Measurements from ENCODE around the gene LRRK2. TPM values are rescaled to one million over a fixed set of nuclear protein-coding genes. Genes with fewer than 3 reads are reported as not detected.
"Not testable (repeated sequence)": the region's sequence is repeated elsewhere in the genome, so short reads cannot be mapped to it uniquely, and the experiment has no call there.

The LRRK2 gene
- total RNA-seq, 1 experiment from 2014 or later, result 3.1 TPM

GRCh38 chr12:40378691-40379090 lies 153.9 kb downstream of the LRRK2 start:
- POLR2A ChIA-PET (ENCODE audit: low non-redundant PET), result no interaction called here
- CTCF ChIA-PET, result no interaction called here

GRCh38 chr12:40382217-40382616 lies 157.4 kb downstream of the LRRK2 start:
- BruUV-seq (replicated peaks), result no TSS peak
- no peaks in the 10 kb centered on the region for H3K9me3 ChIP-seq (ENCODE audit: low read depth, low read length, poor library complexity, severe bottlenecking)
- CTCF ChIA-PET, result no interaction called here
- DNase-seq (ENCODE audit: low spot score), result no peak
- TF ChIP-seq, protein P1, sequence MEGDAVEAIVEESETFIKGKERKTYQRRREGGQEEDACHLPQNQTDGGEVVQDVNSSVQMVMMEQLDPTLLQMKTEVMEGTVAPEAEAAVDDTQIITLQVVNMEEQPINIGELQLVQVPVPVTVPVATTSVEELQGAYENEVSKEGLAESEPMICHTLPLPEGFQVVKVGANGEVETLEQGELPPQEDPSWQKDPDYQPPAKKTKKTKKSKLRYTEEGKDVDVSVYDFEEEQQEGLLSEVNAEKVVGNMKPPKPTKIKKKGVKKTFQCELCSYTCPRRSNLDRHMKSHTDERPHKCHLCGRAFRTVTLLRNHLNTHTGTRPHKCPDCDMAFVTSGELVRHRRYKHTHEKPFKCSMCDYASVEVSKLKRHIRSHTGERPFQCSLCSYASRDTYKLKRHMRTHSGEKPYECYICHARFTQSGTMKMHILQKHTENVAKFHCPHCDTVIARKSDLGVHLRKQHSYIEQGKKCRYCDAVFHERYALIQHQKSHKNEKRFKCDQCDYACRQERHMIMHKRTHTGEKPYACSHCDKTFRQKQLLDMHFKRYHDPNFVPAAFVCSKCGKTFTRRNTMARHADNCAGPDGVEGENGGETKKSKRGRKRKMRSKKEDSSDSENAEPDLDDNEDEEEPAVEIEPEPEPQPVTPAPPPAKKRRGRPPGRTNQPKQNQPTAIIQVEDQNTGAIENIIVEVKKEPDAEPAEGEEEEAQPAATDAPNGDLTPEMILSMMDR (conservative IDR thresholded peaks at IDR 0.05; ENCODE audit: low read depth, low read length), result no peak
- no peak for TF ChIP-seq EZH2 (IDR thresholded peaks at IDR 0.05; ENCODE audit: borderline replicate concordance, low read depth, low read length, poor library complexity, severe bottlenecking)
- H3K4me3 ChIP-seq (ENCODE audit: low read depth, low read length, poor library complexity, severe bottlenecking), result no peak overlapping the region
- no peak overlapping the region for H3K27ac ChIP-seq (ENCODE audit: low read depth, low read length, poor library complexity, severe bottlenecking)
- no peaks in the 10 kb centered on the region for H3K27me3 ChIP-seq (replicated peaks; ENCODE audit: insufficient read depth, low read depth, low read length, poor library complexity)
- POLR2A ChIA-PET (ENCODE audit: low non-redundant PET), result no interaction called here
- no peaks in the 10 kb centered on the region for H3K36me3 ChIP-seq (ENCODE audit: insufficient read depth, low read length, poor library complexity, severe bottlenecking)
- H3K4me1 ChIP-seq (ENCODE audit: insufficient read depth, low read length, poor library complexity, severe bottlenecking), result no peaks in the 10 kb centered on the region
- intact Hi-C loops (cut with micrococcal nuclease; ENCODE audit: unreplicated experiment), result no loop called here

More at GRCh38 chr12:40378691-40379090, 153.9 kb downstream of the LRRK2 start:
- H3K9me3 ChIP-seq (ENCODE audit: low read depth, low read length, poor library complexity, severe bottlenecking), result no peaks in the 10 kb centered on the region
- TF ChIP-seq EZH2 (IDR thresholded peaks at IDR 0.05; ENCODE audit: borderline replicate concordance, low read depth, low read length, poor library complexity, severe bottlenecking), result no peak
- TF ChIP-seq, protein P1 (conservative IDR thresholded peaks at IDR 0.05; ENCODE audit: low read depth, low read length), result no peak
- H3K27me3 ChIP-seq (replicated peaks; ENCODE audit: insufficient read depth, low read depth, low read length, poor library complexity), result no peaks in the 10 kb centered on the region
- no TSS peak for BruUV-seq (replicated peaks)
- no peaks in the 10 kb centered on the region for H3K36me3 ChIP-seq (ENCODE audit: insufficient read depth, low read length, poor library complexity, severe bottlenecking)
- H3K27ac ChIP-seq (ENCODE audit: low read depth, low read length, poor library complexity, severe bottlenecking), result no peak overlapping the region
- DNase-seq (ENCODE audit: low spot score), result no peak
- no peaks in the 10 kb centered on the region for H3K4me1 ChIP-seq (ENCODE audit: insufficient read depth, low read length, poor library complexity, severe bottlenecking)
- intact Hi-C loops (cut with micrococcal nuclease; ENCODE audit: unreplicated experiment), result no loop called here
- H3K4me3 ChIP-seq (ENCODE audit: low read depth, low read length, poor library complexity, severe bottlenecking), result no peak overlapping the region

- CTCF ChIA-PET; H3K4me3 ChIP-seq (ENCODE audit: low read depth, low read length, poor library complexity, severe bottlenecking); intact Hi-C loops (cut with micrococcal nuclease; ENCODE audit: unreplicated experiment); H3K27ac ChIP-seq (ENCODE audit: low read depth, low read length, poor library complexity, severe bottlenecking); H3K9me3 ChIP-seq (ENCODE audit: low read depth, low read length, poor library complexity, severe bottlenecking); POLR2A ChIA-PET (ENCODE audit: low non-redundant PET); H3K36me3 ChIP-seq (ENCODE audit: insufficient read depth, low read length, poor library complexity, severe bottlenecking); BruUV-seq (replicated peaks); H3K27me3 ChIP-seq (replicated peaks; ENCODE audit: insufficient read depth, low read depth, low read length, poor library complexity); DNase-seq (ENCODE audit: low spot score); H3K4me1 ChIP-seq (ENCODE audit: insufficient read depth, low read length, poor library complexity, severe bottlenecking): not testable (repeated sequence)
Observed at GRCh38 chr12:40387279-40387678, 162.5 kb downstream of the LRRK2 start.

DNA sequence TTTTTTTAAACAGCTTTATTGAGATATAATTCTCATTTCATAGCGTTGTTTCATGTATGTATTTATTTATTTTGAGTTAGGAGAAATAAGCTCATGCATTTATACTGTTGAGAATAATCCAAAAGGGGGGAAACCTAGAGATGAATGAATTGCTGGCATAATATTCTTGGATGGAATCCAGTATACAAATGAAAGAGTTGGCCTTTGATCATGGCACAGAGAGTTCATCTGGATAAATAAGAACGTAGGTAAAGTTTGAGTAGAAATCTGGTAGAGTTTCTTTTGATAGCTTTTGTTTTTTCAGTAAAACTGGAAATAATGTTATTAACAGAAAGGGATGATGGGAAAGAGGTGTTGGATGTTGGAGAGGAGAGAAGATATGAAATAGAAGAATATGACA lies 166.2 kb downstream of the LRRK2 start:
- Histone ChIP-seq H3K4me1 (ENCODE audit: insufficient read depth, low read length, poor library complexity, severe bottlenecking) (no peaks in the 10 kb centered on the region), H3K36me3 (ENCODE audit: insufficient read depth, low read length, poor library complexity, severe bottlenecking) (no peaks in the 10 kb centered on the region), H3K4me3 (ENCODE audit: low read depth, low read length, poor library complexity, severe bottlenecking) (no peak overlapping the region), H3K9me3 (ENCODE audit: low read depth, low read length, poor library complexity, severe bottlenecking) (no peaks in the 10 kb centered on the region), H3K27me3 (replicated peaks; ENCODE audit: insufficient read depth, low read depth, low read length, poor library complexity) (no peaks in the 10 kb centered on the region), H3K27ac (ENCODE audit: low read depth, low read length, poor library complexity, severe bottlenecking) (no peak overlapping the region)
- TF ChIP-seq, protein P1 (conservative IDR thresholded peaks at IDR 0.05; ENCODE audit: low read depth, low read length), result no peak
- no peak for TF ChIP-seq EZH2 (IDR thresholded peaks at IDR 0.05; ENCODE audit: borderline replicate concordance, low read depth, low read length, poor library complexity, severe bottlenecking)
- ChIA-PET POLR2A (ENCODE audit: low non-redundant PET) (no interaction called here), CTCF (no interaction called here)
- DNase-seq (ENCODE audit: low spot score), result no peak
- BruUV-seq (replicated peaks), result no TSS peak
- intact Hi-C loops (cut with micrococcal nuclease; ENCODE audit: unreplicated experiment), result no loop called here

Data from A673 (cell line).